ENCODE data around the gene OSER1. TPM values are rescaled to one million over a fixed set of nuclear protein-coding genes. Genes with fewer than 3 reads are reported as not detected.
A peak's percentile ranks its signal among the peaks of the same experiment; 100 is the strongest.

OSER1 gene
- polyA plus RNA-seq, 1 of the 3 experiments (the other 2 are of a cell fraction) = 22.3 TPM

GRCh38 chr20:44172572-44172950 lies 38.0 kb downstream of the OSER1 start (continued):
- no peak for TF ChIP-seq USF2 (IDR thresholded peaks at IDR 0.05; ENCODE audit: borderline replicate concordance, low read depth, low read length)

DNA sequence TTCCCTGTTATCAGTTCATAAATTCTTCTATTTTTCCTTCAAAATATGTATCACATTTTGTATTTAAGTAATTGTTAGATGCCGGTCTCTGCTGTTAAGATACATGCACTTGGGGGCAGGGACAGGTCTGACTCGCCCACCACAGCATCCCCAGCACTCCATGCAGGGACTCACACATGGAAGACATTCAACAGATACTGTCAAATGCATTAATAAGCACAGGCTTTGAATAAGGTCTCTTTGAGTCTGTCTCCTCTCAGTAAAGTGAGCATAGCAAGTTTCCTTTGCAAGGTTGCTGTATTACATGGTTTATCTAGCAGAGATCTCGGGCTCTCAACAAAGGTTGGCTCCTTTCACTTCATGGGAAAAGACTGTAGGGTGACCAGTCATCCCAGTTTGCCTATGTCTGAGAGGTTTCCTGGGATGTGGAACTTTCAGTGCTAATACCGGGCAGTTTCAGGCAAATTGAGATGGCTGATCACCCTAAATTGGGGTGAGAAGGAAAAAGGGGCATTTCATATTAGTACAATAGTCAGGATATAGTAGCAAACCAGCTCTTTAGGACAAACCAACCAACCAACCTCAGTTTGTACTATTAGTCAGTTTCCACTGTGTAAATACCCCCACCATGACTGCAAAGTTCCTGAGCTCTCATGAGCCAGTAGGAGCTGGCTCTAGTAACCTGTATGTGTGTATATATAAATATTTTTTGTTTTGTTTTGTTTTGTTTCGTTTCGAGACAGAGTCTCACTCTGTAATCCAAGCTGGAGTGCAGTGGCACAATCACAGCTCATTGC lies 38.6 kb downstream of the OSER1 start:
- H2AFZ ChIP-seq (ENCODE audit: low read depth) = no peak overlapping the region
- no peak overlapping the region for H3K4me3 ChIP-seq (ENCODE audit: low read depth in 2 of 2, low read length in 1 of 2)
- 61% methylated on average over 6 of the region's 6 CpGs for WGBS (ENCODE audit: low lambda C conversion rate)
- no peak overlapping the region for H3K9ac ChIP-seq
- H3K36me3 ChIP-seq (replicated peaks in 1 of 2; ENCODE audit: control insufficient read depth in 1 of 2, insufficient read depth in 2 of 2, low read length in 1 of 2) = no peaks in the 10 kb centered on the region
- peak overlapping the region; percentile 1; the same call in 1 of the 2 replicates for H3K4me2 ChIP-seq
- no peaks in the 10 kb centered on the region for H3K27me3 ChIP-seq (ENCODE audit: insufficient read depth)
- POLR2A ChIA-PET = no interaction called here
- TF ChIP-seq NRF1 (IDR thresholded peaks at IDR 0.05; ENCODE audit: low read depth, low read length) (no peak), TAF1 (IDR thresholded peaks at IDR 0.05; ENCODE audit: borderline replicate concordance, low read depth, low read length) (no peak), RXRA (IDR thresholded peaks at IDR 0.05; ENCODE audit: borderline replicate concordance, low read depth) (no peak), GATA2 (CRISPR knock-in tag; IDR thresholded peaks at IDR 0.05) (no peak), USF1 (IDR thresholded peaks at IDR 0.05; ENCODE audit: borderline replicate concordance, low read depth) (no peak), CTCF (IDR thresholded peaks at IDR 0.05) (no peak), POLR2AphosphoS5 (IDR thresholded peaks at IDR 0.05; ENCODE audit: low read depth, low read length) (0 out of 2 replicates have a peak, but pooled peaks have one; percentile 14), JUND (IDR thresholded peaks at IDR 0.05) (peak; percentile 34), EZH2phosphoT487 (IDR thresholded peaks at IDR 0.05; ENCODE audit: borderline replicate concordance, low read depth) (no peak), FOSL2 (IDR thresholded peaks at IDR 0.05; ENCODE audit: borderline replicate concordance, low read depth) (0 out of 2 replicates have a peak, but pooled peaks have one; percentile 8), PBX3 (IDR thresholded peaks at IDR 0.05) (peak; percentile 59), SIN3A (IDR thresholded peaks at IDR 0.05; ENCODE audit: borderline replicate concordance, low read depth, low read length) (no peak), EP300 (IDR thresholded peaks at IDR 0.05; ENCODE audit: borderline replicate concordance in 1 of 2, low read depth in 1 of 2, low read length in 1 of 2) (peak in 1 of 2 experiments; percentile 24; a peak in 1 of 4 replicates), TCF12 (IDR thresholded peaks at IDR 0.05) (peak; percentile 81), GABPA (IDR thresholded peaks at IDR 0.05; ENCODE audit: low read depth) (no peak)
- TF ChIP-seq, protein P1, sequence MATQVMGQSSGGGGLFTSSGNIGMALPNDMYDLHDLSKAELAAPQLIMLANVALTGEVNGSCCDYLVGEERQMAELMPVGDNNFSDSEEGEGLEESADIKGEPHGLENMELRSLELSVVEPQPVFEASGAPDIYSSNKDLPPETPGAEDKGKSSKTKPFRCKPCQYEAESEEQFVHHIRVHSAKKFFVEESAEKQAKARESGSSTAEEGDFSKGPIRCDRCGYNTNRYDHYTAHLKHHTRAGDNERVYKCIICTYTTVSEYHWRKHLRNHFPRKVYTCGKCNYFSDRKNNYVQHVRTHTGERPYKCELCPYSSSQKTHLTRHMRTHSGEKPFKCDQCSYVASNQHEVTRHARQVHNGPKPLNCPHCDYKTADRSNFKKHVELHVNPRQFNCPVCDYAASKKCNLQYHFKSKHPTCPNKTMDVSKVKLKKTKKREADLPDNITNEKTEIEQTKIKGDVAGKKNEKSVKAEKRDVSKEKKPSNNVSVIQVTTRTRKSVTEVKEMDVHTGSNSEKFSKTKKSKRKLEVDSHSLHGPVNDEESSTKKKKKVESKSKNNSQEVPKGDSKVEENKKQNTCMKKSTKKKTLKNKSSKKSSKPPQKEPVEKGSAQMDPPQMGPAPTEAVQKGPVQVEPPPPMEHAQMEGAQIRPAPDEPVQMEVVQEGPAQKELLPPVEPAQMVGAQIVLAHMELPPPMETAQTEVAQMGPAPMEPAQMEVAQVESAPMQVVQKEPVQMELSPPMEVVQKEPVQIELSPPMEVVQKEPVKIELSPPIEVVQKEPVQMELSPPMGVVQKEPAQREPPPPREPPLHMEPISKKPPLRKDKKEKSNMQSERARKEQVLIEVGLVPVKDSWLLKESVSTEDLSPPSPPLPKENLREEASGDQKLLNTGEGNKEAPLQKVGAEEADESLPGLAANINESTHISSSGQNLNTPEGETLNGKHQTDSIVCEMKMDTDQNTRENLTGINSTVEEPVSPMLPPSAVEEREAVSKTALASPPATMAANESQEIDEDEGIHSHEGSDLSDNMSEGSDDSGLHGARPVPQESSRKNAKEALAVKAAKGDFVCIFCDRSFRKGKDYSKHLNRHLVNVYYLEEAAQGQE (IDR thresholded peaks at IDR 0.05; ENCODE audit: low read depth, low read length) = no peak
- CTCF ChIA-PET = interaction anchor here (1.0 to 4.3 kb wide), 4 partner anchors 14 to 213 kb away, joined by 3 to 22 read pairs (median 10); no protein-coding TSS in a partner anchor
- no peaks in the 10 kb centered on the region for H3K79me2 ChIP-seq (ENCODE audit: insufficient read depth)
- H3K4me1 ChIP-seq (ENCODE audit: control insufficient read depth in 1 of 2, insufficient read depth in 2 of 2, low read depth in 1 of 2, low read length in 1 of 2) = peaks cover 5 to 16% of the 10 kb centered on the region in 2 experiments; a peak in 3 of 4 replicates
- no peaks in the 10 kb centered on the region for H3K9me2 ChIP-seq
- DNase-seq = no peak
- no peaks in the 10 kb centered on the region for H3K9me3 ChIP-seq
- no peaks in the 10 kb centered on the region for H4K20me1 ChIP-seq (ENCODE audit: insufficient read depth)
- H3F3A ChIP-seq (replicated peaks; ENCODE audit: insufficient read depth) = peaks cover 3% of the 10 kb centered on the region
- H3K27ac ChIP-seq (ENCODE audit: low read depth in 2 of 2, low read length in 1 of 2) = peak overlapping the region in 1 of 2 experiments; percentile 14; a peak in 1 of 4 replicates

Data from SK-N-SH (cell line).